ENCODE measurements around the gene SPON2.

SPON2 gene

GRCh38 chr4:1155314-1155713, 17.1 kb downstream of the SPON2 start:
- DNase-seq (ENCODE audit: extremely low spot score), result no peak
- no peak for TF ChIP-seq CTCF (IDR thresholded peaks at IDR 0.05; ENCODE audit: control extremely low read depth, extremely low read depth, low read depth, missing control alignments)
- ChIA-PET POLR2A (no interaction called here), CTCF (interaction anchor here (1.0 to 2.5 kb wide), 2 partner anchors 11 to 145 kb away, joined by 3 to 7 read pairs; no protein-coding TSS in a partner anchor)

- CTCF ChIA-PET, result interaction anchor here (0.6 to 2.5 kb wide), 3 partner anchors 10 to 146 kb away, joined by 3 to 7 read pairs (median 3); no protein-coding TSS in a partner anchor
- POLR2A ChIA-PET, result no interaction called here
- DNase-seq (ENCODE audit: extremely low spot score), result peak; percentile 8
- TF ChIP-seq CTCF (IDR thresholded peaks at IDR 0.05; ENCODE audit: control extremely low read depth, extremely low read depth, low read depth, missing control alignments), result no peak
Measured at GRCh38 chr4:1154523-1155182, 17.7 kb downstream of the SPON2 start.

GRCh38 chr4:1154126-1154522, 18.3 kb downstream of the SPON2 start:
- DNase-seq (ENCODE audit: extremely low spot score), result peak; percentile 13
- ChIA-PET CTCF (interaction anchor here (1.5 to 2.5 kb wide), 2 partner anchors 12 to 131 kb away, joined by 3 to 7 read pairs; no protein-coding TSS in a partner anchor), POLR2A (no interaction called here)
- TF ChIP-seq CTCF (IDR thresholded peaks at IDR 0.05; ENCODE audit: control extremely low read depth, extremely low read depth, low read depth, missing control alignments), result no peak

- CTCF ChIA-PET, result interaction anchor here (1.5 to 2.5 kb wide), 2 partner anchors 13 to 132 kb away, joined by 3 to 7 read pairs; no protein-coding TSS in a partner anchor
Measured at GRCh38 chr4:1153567-1154090, 18.8 kb downstream of the SPON2 start.

GRCh38 chr4:1152290-1152689, 20.1 kb downstream of the SPON2 start:
- TF ChIP-seq CTCF (IDR thresholded peaks at IDR 0.05; ENCODE audit: control extremely low read depth, extremely low read depth, low read depth, missing control alignments), result no peak
- DNase-seq (ENCODE audit: extremely low spot score), result no peak
- POLR2A ChIA-PET, result no interaction called here
- CTCF ChIA-PET, result interaction anchor here (0.9 to 2.9 kb wide), 4 partner anchors 15 to 194 kb away, joined by 3 to 11 read pairs (median 3); no protein-coding TSS in a partner anchor

More at GRCh38 chr4:1153567-1154090, 18.8 kb downstream of the SPON2 start:
- TF ChIP-seq CTCF (IDR thresholded peaks at IDR 0.05; ENCODE audit: control extremely low read depth, extremely low read depth, low read depth, missing control alignments), result no peak
- POLR2A ChIA-PET, result no interaction called here
- DNase-seq (ENCODE audit: extremely low spot score), result peak; percentile 2

- no peak for TF ChIP-seq CTCF (IDR thresholded peaks at IDR 0.05; ENCODE audit: control extremely low read depth, extremely low read depth, low read depth, missing control alignments)
- CTCF ChIA-PET, result interaction anchor here (0.9 to 2.9 kb wide), 4 partner anchors 16 to 195 kb away, joined by 3 to 11 read pairs (median 4); no protein-coding TSS in a partner anchor
- no peak for DNase-seq (ENCODE audit: extremely low spot score)
- POLR2A ChIA-PET, result no interaction called here
Measured at GRCh38 chr4:1151541-1151940, 20.8 kb downstream of the SPON2 start.
